PC-9 (cell line): Measurements from ENCODE around the gene PKNOX2. TPM values are rescaled to one million over a fixed set of nuclear protein-coding genes. Genes with fewer than 3 reads are reported as not detected.

ENCODE experiments used
- BruUV-seq: library from RNA; stranded (reverse); fragments of 400-500 nt; replicated peaks from 2 replicates; lab custom pipeline; 2021; lab: Mats Ljungman, UMichigan
- CTCF ChIA-PET: fragments of 300-600 bp; sonication (Branson Sonifier 250); formaldehyde crosslinking; loops from one replicate; lab custom pipeline; 2022; ENCODE audit warnings: antibody characterized with exemption; lab: Charles Lee
- POLR2A ChIA-PET: fragments of 300-600 bp; sonication (Branson Sonifier 250); formaldehyde crosslinking; loops from one replicate; lab custom pipeline; 2022; ENCODE audit warnings: antibody characterized with exemption; ENCODE audit not compliant: unreplicated experiment; lab: Charles Lee
- DNase-seq, 2 experiments: peaks; one replicate each; pipeline versions ENCODE4 v3.0.0 to v3.0.0-alpha.2; 2015 to 2022; ENCODE audit warnings: mixed read lengths in 1 of 2
- H2AFZ ChIP-seq: fragments of 200-600 bp; sonication (generic); 2 replicates; pipeline ENCODE4 v1.8.1; 2017; ENCODE audit warnings: antibody characterized with exemption
- H3F3A ChIP-seq: fragments of 200-600 bp; sonication (generic); 2 replicates; pipeline ENCODE4 v1.8.1; 2017; ENCODE audit warnings: antibody characterized with exemption, mild to moderate bottlenecking, low read depth; ENCODE audit not compliant: insufficient read depth
- H3K27ac ChIP-seq: fragments of 200-600 bp; sonication (generic); 2 replicates; pipeline ENCODE4 v1.6.1; 2016; ENCODE audit warnings: mixed run types
- H3K27me3 ChIP-seq: fragments of 200-600 bp; sonication (generic); 2 replicates; pipeline ENCODE4 v1.6.1; 2016; ENCODE audit warnings: low read depth, mixed run types; ENCODE audit not compliant: insufficient read depth
- H3K36me3 ChIP-seq: fragments of 200-600 bp; sonication (generic); 2 replicates; pipeline ENCODE4 v1.6.1; 2016; ENCODE audit warnings: low read depth, mixed run types
- H3K4me1 ChIP-seq: fragments of 200-600 bp; sonication (generic); replicated peaks from 2 replicates; pipeline ENCODE4 v1.6.1; 2016; ENCODE audit warnings: mixed run types; ENCODE audit not compliant: insufficient read depth
- H3K4me2 ChIP-seq: fragments of 200-600 bp; sonication (generic); 2 replicates; pipeline ENCODE4 v1.6.1; 2017; ENCODE audit warnings: mixed run types
- H3K4me3 ChIP-seq: fragments of 200-600 bp; sonication (generic); 2 replicates; pipeline ENCODE4 v1.6.1; 2016; ENCODE audit warnings: mixed run types
- H3K79me2 ChIP-seq: fragments of 200-600 bp; sonication (generic); 2 replicates; pipeline ENCODE4 v1.6.1; 2017; ENCODE audit warnings: low read depth, mixed run types
- H3K9me2 ChIP-seq: fragments of 200-600 bp; sonication (generic); 2 replicates; pipeline ENCODE4 v1.8.1; 2017; ENCODE audit warnings: mild to moderate bottlenecking; ENCODE audit not compliant: insufficient read depth
- H3K9me3 ChIP-seq: fragments of 200-600 bp; sonication (generic); 2 replicates; pipeline ENCODE4 v1.8.1; 2016; ENCODE audit warnings: low read depth; ENCODE audit not compliant: insufficient read depth
- H4K20me1 ChIP-seq: fragments of 200-600 bp; sonication (generic); 2 replicates; pipeline ENCODE4 v1.8.1; 2017; ENCODE audit not compliant: insufficient read depth
- CTCF ChIP-seq: fragments of 200-600 bp; sonication (generic); conservative IDR thresholded peaks from 2 replicates; pipeline ENCODE4 v1.6.1; 2017; ENCODE audit warnings: mixed run types, antibody characterized with exemption, mild to moderate bottlenecking, moderate library complexity
- EZH2 ChIP-seq: fragments of 200-600 bp; sonication (generic); IDR thresholded peaks from 2 replicates; pipeline ENCODE4 v1.8.0; 2017; ENCODE audit warnings: antibody characterized with exemption, low read depth
- intact Hi-C: fragments of 100-400 bp; cut with micrococcal nuclease; formaldehyde crosslinking; loops from one replicate; pipeline ENCODE4 v1.10.0; 2022; ENCODE audit not compliant: unreplicated experiment
- total RNA-seq: library from RNA; stranded (reverse); gene quantifications from 2 replicates; pipeline ENCODE4 v1.2.3, GENCODE V29; 2021

The PKNOX2 gene
- total RNA-seq, 1 experiment from 2014 or later = not detected

GRCh38 chr11:125306476-125306875 is 141.9 kb downstream of the PKNOX2 start:
- CTCF ChIA-PET = interaction anchor here (0.6 kb wide), 1 partner anchor 147 kb away, joined by 5 read pairs; no protein-coding TSS in a partner anchor
- H3K4me1 ChIP-seq = peaks cover 11% of the 10 kb centered on the region
- POLR2A ChIA-PET = no interaction called here

GRCh38 chr11:125308246-125308645 is 143.7 kb downstream of the PKNOX2 start:
- TF ChIP-seq CTCF (no peak), EZH2 (no peak)
- Histone ChIP-seq H3K4me1 (peaks cover 1% of the 10 kb centered on the region; the same call in 1 of the 2 replicates), H4K20me1 (no peaks in the 10 kb centered on the region), H3K4me3 (no peak overlapping the region), H3K36me3 (no peaks in the 10 kb centered on the region), H3K27me3 (no peaks in the 10 kb centered on the region), H3K9me3 (no peaks in the 10 kb centered on the region; the same call in 1 of the 2 replicates), H3K27ac (no peak overlapping the region), H3F3A (no peaks in the 10 kb centered on the region), H3K79me2 (no peaks in the 10 kb centered on the region), H3K9me2 (no peaks in the 10 kb centered on the region), H3K4me2 (no peak overlapping the region), H2AFZ (no peak overlapping the region)
- DNase-seq = no peak
- no TSS peak for BruUV-seq
- intact Hi-C loops = no loop called here
- POLR2A ChIA-PET = no interaction called here
- CTCF ChIA-PET = no interaction called here

More at GRCh38 chr11:125306476-125306875, 141.9 kb downstream of the PKNOX2 start:
- TF ChIP-seq CTCF = no peak
- TF ChIP-seq EZH2 = no peak
- Histone ChIP-seq H3K4me2 (no peak overlapping the region), H2AFZ (no peak overlapping the region), H3F3A (peaks cover under 1% of the 10 kb centered on the region; the same call in 1 of the 2 replicates), H3K9me3 (no peaks in the 10 kb centered on the region; the same call in 1 of the 2 replicates), H3K4me3 (no peak overlapping the region), H3K27ac (no peak overlapping the region), H3K36me3 (no peaks in the 10 kb centered on the region), H3K27me3 (no peaks in the 10 kb centered on the region), H4K20me1 (no peaks in the 10 kb centered on the region), H3K9me2 (no peaks in the 10 kb centered on the region), H3K79me2 (no peaks in the 10 kb centered on the region)
- DNase-seq = no peak
- BruUV-seq = no TSS peak
- intact Hi-C loops = no loop called here

GRCh38 chr11:125312391-125312790 is 147.8 kb downstream of the PKNOX2 start:
- no peak overlapping the region for H2AFZ ChIP-seq
- intact Hi-C loops = no loop called here
- no peaks in the 10 kb centered on the region for H3K9me2 ChIP-seq
- ChIA-PET CTCF (no interaction called here), POLR2A (no interaction called here)
- H3K4me1 ChIP-seq = no peaks in the 10 kb centered on the region
- no peaks in the 10 kb centered on the region for H3K36me3 ChIP-seq
- no peak overlapping the region for H3K4me2 ChIP-seq
- H3K27ac ChIP-seq = no peak overlapping the region
- H3K9me3 ChIP-seq = no peaks in the 10 kb centered on the region; the same call in 1 of the 2 replicates
- no peak for DNase-seq
- no peaks in the 10 kb centered on the region for H3F3A ChIP-seq
- H3K79me2 ChIP-seq = no peaks in the 10 kb centered on the region
- H3K27me3 ChIP-seq = no peaks in the 10 kb centered on the region
- H4K20me1 ChIP-seq = no peaks in the 10 kb centered on the region
- no peak for TF ChIP-seq EZH2
- TF ChIP-seq CTCF = no peak
- no TSS peak for BruUV-seq
- H3K4me3 ChIP-seq = no peak overlapping the region
